Stimulated activated CD4-positive, alpha-beta T cell treated with anti-CD3 and anti-CD28 coated beads, Interleukin-4, amount 100 ng/mL, for 48 hours (primary cell): ENCODE measurements around the gene OR14I1.

Experiments
- DNase-seq, 2 donors: peaks; one replicate each; pipeline ENCODE4 v3.0.0-alpha.2; 2020; ENCODE audit warnings: low read depth in 2 of 2

Gene OR14I1

GRCh38 chr1:248702714-248703113 lies at the start of gene OR14I1:
Gene OR14I1, minus strand, starts transcription at chr1:248702766.
- DNase-seq, result no peak

DNA sequence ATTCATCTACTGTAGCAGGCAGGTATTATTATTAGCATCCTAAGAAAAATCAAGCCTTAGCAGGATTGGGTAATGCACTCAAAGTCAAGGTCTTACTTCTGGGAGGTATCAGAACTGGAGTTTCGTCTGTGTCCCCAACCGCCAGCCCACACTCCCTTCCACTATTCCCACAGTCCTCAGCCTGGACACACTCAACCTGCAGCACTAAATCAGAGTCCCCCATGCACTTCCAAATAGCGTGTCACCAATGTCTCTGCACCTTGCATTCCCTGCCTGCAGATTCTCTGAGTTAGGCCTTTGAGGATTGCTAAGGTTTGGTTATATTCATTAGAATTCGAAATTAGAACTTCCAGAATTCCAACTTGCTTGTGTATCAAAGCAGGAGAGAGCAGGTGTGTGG lies 49.1 kb upstream of the OR14I1 start:
- DNase-seq, result no peak

GRCh38 chr1:248751142-248751541 lies 48.6 kb upstream of the OR14I1 start:
- no peak for DNase-seq

DNA sequence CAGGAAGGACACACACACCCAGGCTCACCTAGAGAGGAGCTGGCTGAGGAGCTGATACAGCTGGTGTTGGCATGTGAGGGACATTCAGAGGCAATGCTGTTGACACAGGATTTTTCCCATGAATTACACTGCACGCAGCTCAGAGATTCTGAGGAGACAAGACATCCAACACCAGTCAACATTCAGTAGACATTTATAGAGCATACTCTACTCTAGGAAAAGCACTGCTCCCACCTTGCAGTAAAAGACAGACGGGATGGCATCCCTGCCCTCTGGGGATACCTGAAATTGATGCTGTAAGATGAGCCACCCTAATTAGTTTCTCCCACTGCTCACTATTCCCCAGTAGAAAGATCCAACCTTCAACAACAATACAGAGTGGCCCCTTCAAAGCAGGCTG lies 47.9 kb upstream of the OR14I1 start:
- no peak for DNase-seq

DNA sequence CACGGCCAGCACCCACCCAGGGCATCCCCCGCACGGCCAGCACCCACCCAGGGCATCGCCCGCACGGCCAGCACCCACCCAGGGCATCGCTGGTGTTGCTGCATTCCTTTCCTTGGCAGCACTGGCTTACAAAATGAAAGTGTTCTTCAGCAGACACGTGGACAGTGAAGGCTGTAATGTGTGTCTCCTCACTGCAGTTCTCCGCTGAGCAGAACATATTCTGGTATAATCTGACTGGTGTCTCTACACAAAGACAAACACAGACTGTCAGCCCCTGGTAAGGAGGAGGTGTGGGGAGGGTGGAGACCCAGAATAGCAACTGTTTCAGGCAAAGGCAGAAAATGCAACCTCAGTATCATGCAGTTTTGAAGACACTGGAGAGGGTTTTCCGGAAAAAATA lies 45.6 kb upstream of the OR14I1 start:
- DNase-seq, result no peak

DNA sequence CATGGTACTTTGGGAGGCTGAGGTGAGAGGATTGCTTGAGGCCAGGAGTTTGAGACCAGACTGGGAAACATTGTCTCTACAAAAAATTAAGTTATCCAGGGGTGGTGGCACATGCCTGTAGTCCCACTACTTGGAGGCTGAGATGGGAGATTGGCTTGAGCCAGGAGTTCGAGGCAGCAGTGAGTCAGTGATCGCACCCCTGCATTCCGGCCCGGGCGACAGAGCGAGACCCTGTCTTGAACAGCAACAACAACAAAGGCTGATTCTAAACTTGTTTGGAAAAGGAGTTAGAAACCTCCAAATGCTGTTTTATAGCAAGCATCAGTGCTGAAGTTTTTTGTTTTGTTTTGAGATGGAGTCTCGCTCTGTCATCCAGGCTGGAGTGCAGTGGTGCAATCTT lies 38.3 kb upstream of the OR14I1 start:
- DNase-seq, result no peak

- no peak for DNase-seq
Measured at GRCh38 chr1:248739572-248740205, 37.1 kb upstream of the OR14I1 start.

DNA sequence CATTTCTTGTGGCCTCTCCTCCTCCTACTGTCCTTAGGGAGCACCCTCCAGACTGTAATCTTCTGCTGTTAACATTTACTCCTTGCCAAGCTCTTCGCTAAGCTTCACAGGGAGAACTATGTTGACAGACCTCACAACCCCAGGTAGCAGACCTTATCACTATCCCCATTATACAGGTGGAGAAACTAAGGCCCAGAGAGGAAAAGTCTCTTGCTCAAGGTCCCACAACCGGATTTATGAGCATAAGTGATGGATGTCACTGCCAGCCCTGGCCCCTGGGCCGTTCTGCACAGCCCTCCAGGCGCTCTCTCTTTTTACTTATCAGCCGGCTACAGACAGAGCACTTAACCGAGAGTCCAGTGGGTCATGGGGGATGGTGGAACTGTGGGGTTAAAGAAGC lies 34.9 kb upstream of the OR14I1 start:
- DNase-seq, result no peak

GRCh38 chr1:248736977-248737376 lies 34.4 kb upstream of the OR14I1 start:
- no peak for DNase-seq

- DNase-seq, result no peak
Measured at GRCh38 chr1:248733566-248733965, 31.0 kb upstream of the OR14I1 start.

DNA sequence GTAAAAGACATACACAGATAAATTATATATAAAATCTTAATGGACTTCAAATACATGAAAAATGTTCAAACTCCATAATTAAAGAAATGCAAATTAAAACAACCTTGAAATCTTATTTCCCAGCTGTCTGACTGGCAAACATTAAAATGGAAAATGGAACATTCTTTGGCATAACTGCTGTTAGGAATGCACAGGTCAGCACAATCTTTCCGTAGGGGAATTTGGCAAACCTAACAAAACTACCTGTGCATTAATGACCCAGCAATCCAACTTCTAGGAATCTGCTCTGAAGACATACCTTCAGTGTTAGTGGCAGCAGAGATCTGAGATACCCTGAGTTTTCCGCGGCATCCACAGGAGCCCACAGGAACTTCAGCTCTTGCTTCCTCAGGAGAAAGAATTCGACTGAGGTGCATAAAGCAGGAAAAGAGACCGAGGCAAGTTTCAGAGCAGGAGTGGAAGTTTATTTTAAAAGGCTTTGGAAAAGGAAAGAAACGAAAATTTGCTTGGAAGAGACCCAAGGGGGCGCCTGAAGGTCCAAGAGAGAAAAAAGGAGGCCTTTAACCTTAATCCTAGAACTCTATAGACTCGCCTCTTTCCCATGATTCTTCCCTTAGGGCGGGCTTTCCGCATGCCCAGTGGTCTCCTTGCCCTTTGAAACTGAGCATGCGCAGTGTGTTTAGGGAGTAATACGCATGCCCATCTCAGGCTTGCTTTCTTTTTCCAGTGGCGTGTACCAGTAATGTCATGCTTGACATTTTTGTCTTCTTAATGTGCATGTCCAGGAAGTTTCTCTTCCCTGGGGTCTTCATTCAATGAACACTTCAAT lies 28.2 kb upstream of the OR14I1 start:
- DNase-seq, result no peak

GRCh38 chr1:248714248-248714647 lies 11.7 kb upstream of the OR14I1 start:
- DNase-seq, result no peak

GRCh38 chr1:248710305-248710900 lies 7.8 kb upstream of the OR14I1 start:
- DNase-seq, result no peak

- no peak for DNase-seq
Measured at GRCh38 chr1:248704606-248705005, 2.0 kb upstream of the OR14I1 start.

- DNase-seq, result no peak
Measured at GRCh38 chr1:248703674-248704073, 1.1 kb upstream of the OR14I1 start.

- no peak for DNase-seq
Measured at GRCh38 chr1:248699099-248699498, 3.5 kb downstream of the OR14I1 start.

DNA sequence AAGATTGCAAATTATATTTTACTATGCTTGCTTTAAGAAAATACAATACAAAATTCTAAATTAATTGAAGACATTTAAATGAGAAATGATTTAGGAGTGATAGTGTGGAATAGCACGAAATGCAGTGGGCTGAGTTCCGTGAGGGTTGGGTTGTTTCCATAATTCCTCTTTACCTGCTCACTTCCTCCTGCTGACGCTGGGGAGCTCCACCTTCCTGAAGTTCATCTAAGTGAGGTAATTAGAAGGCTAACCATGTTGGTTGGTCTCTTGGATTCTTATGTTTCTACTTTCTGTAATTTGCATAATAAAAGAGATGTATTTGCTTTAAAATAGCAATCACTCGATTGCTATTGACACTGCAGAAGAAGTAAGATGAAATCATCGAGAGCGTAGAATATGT lies 4.7 kb downstream of the OR14I1 start:
- DNase-seq, result no peak

DNA sequence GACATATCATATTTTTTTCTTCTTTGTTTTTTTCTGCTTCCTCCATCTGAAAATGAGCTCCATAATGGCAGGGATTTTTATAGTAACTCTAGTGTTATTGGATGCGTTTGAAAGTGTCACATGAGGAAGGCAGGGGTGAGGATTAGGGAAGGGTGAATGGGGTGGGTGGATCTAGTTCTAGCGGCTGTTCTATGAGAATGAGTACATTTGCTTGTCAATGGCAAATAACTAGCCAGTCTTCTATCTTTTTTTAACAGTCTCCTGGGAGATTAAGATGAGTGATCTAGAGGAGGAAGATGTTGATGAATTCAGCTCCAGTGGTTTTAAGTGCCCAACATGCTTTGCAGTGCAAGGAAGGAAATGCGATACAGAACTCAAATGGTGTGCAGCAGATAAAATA lies 5.8 kb downstream of the OR14I1 start:
- no peak for DNase-seq

DNA sequence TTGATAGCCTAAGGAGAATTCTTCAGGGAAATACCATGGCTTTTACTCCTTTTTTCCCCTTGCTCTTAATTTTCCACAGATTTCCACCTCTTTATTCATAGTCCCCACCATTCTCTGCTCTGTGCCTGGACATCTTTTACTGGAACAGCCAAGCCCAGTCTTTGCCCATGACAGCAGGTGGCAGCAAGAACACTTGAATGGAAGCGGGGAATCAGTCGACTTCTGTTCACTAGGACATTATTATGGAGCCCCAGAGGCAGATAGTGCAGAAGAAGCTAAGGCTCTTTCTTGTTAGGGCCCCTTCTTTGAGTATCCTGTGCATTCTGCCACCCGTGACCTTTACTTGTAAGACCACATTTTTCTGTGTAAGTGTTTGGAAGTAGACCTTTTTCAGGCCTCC lies 6.3 kb downstream of the OR14I1 start:
- no peak for DNase-seq

DNA sequence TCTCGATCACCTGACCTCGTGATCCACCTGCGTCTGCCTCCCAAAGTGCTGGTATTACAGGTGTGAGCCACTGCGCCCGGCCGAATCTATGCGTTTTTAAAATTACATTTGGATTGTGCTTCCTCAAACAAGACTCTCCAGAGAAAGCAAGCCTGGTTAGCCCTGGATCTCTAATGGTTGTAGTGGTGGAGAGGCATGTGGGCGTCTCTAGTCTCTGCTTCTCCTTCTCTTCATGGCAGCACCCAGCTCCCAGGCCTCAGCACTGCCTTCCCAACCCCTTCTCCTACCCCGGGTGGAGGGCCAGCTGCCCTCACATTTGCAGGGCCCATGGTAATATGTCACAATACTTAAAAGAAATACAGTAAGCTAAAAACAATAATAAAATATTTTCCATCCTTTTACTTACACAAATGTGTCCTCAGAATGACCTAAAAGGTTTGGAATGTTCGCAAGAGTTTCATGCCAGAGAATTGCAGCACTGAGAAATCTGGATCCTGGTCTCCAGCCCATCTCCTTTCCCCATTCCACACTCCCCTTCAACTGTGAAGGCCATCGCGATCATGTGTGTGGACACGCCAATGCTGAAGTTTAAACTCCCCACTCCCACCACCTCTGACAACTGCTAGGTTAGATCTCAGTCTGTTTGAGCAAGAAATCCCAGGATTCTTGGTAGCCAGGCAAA lies 7.0 kb downstream of the OR14I1 start:
- DNase-seq, result no peak

DNA sequence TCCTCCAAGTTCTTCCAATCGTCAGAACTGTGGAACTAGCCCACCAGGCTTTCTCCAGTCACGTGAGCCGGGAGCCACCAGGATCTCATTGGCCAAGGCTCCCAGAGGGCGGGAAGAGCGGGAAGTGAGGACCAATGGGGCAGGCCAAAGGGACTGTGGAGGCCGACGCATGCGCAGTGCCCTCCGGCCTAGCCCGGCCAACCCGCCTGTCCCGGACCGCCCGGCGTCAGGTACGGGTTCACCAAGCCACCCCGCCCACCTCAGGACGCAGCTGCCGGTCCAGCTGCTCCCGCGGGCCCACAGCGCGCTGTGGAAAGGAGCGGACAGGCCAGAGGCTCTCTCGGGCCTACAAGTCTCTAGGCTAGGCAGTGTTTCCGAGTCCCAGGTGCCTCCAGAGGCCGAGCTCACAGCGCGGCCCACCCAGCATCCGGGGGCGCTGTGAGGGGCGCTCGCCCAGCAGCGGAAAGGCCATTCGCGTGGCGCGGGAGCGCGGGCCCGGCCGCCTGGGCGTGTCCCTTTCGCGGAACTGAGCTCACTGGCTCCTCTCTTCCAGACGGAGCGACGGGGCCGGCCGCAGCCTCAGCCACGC lies 10.9 kb downstream of the OR14I1 start:
- no peak for DNase-seq
